Motor neuron (in vitro differentiated cells): ENCODE results near the gene MRPL27. TPM values are rescaled to one million over a fixed set of nuclear protein-coding genes. Genes with fewer than 3 reads are reported as not detected.

Experiments
- ATAC-seq, 8 experiments: fragments of 200-7000 bp; cut with Tn5 transposase; replicated peaks in 6 of 8; 2 replicates each; pipeline ENCODE4 v1.8.0; 2021; ENCODE audit warnings: mild to moderate bottlenecking in 8 of 8, moderate library complexity in 8 of 8
- H3K27ac ChIP-seq, 2 donors: fragments of 250-450 bp; sonication (Bioruptor Pico); 2 replicates each; pipeline ENCODE4 v1.9.0; 2021; ENCODE audit warnings: antibody characterized with exemption in 2 of 2, mild to moderate bottlenecking in 2 of 2, moderate library complexity in 1 of 2
- H3K4me1 ChIP-seq, 2 donors: fragments of 250-450 bp; sonication (Bioruptor Pico); replicated peaks in 1 of 2; 2 replicates each; pipeline ENCODE4 v1.6.1; 2021; ENCODE audit warnings: antibody characterized with exemption in 2 of 2, mild to moderate bottlenecking in 2 of 2, moderate library complexity in 1 of 2
- H3K4me3 ChIP-seq, 5 donors: fragments of 250-450 bp; sonication (Bioruptor Pico); 2 replicates each; pipeline ENCODE4 v1.9.0; 2021; ENCODE audit warnings: antibody characterized with exemption in 5 of 5, mild to moderate bottlenecking in 5 of 5, moderate library complexity in 4 of 5
- WGBS, 10 experiments: fragments of 450-650 bp; shearing (Covaris generic); methylation state at CpG; one replicate each; pipeline ENCODE4 v1.0.0; 2022; 5-methylcytosine and 5-hydroxymethylcytosine counted together
- in situ Hi-C, 9 experiments: fragments of 400-800 bp; cut with MboI; loops; one replicate each; pipeline ENCODE4 v1.15.0; 2021; ENCODE audit warnings: low sequenced_read_pairs in 9 of 9, low pct_unique_long_range_greater_than_20kb in 2 of 9; ENCODE audit not compliant: unreplicated experiment in 9 of 9
- total RNA-seq, 8 experiments: library from RNA; unstranded; fragments of 300-600 nt; gene quantifications; 2 replicates each; pipeline versions ENCODE4 v1.2.3 to v1.2.4, GENCODE V29; 2022

Gene MRPL27
- total RNA-seq, 8 experiments from 2014 or later, result 54.3 to 138 (median 94.4) TPM

DNA sequence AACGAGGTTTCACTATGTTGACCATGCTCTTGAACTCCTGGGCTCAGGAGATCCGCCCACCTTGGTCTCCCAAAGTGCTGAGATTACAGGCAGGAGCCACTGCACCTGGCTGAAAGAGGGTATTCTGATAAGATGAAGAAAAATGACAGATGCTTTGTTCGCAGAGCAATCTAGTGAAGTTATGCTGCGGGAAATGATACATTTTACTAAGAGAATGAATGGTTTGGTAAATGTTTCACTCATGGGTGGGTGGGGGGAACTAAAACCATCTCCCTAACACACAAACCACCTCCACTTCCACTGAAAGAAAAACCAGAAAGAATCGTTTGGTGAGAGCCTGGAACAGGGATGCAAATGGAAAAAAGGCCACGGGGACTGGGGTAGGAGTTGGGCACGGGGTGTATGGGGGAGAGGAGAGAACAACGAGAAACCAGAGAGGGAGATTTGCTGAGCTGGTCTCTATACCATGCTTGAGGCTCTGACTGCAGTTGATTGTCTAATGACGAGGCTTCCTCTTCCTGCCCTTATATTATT lies 46.1 kb downstream of the MRPL27 start:
- Histone ChIP-seq H3K27ac (no peak overlapping the region), H3K4me1 (no peaks in the 10 kb centered on the region), H3K4me3 (no peak overlapping the region)
- no peak for ATAC-seq
- in situ Hi-C loops, result no loop called here
- WGBS, 10 experiments, result 43 to 100% (median 78%) methylated on average over 1 to 8 of the region's 9 CpGs; no CpG with 5 or more reads in 3 of the 10 experiments

DNA sequence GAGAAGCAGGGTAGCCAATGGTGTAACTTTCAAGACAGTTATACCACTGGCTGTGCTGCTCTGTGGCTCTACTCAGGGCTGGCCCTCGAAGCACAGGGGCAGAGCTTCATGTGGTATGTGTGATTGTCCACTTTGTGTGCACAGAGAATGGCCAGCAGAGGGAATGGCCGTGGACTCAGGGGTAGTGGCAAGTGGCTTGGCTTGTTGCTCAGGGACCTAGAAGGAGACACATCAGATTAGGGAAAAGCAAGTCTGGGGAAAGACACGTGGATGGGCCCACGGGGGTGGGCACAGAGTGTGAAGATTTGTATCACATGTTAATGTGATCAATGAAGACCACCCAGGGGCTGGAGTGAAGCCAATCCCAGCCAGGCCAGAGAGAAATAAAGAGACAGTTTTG lies 47.1 kb downstream of the MRPL27 start:
- H3K27ac ChIP-seq, result no peak overlapping the region
- no peaks in the 10 kb centered on the region for H3K4me1 ChIP-seq
- no peak overlapping the region for H3K4me3 ChIP-seq
- ATAC-seq, result no peak
- in situ Hi-C loops, result no loop called here
- 8 to 85% (median 51%) methylated on average over 2 to 4 of the region's 4 CpGs; no CpG with 5 or more reads in 4 of the 10 experiments for WGBS, 10 experiments

DNA sequence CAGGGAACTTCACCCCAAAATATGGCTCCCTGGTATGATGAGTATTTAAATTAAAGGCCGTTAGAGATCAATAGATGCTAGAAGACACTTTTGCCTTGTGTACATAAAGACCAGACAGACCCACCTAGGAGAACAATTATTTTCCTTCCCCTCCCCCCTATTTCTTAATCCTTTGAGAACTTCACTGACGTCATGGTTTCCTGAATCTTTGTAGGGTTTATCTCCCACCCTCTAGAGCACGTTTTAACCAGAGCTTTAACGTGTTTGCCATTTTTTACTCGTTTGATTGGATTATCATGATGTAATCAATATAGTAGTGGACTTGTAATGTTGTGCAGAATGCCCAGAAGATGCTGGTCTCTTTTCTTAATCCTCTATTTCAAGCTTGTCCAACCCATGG lies 49.9 kb downstream of the MRPL27 start:
- in situ Hi-C loops, result no loop called here
- Histone ChIP-seq H3K4me3 (no peak overlapping the region), H3K27ac (no peak overlapping the region), H3K4me1 (peaks cover 9% of the 10 kb centered on the region in 2 donors)
- no peak for ATAC-seq
- 14 to 100% (median 75%) methylated on average over 1 to 5 of the region's 5 CpGs for WGBS, 10 experiments

DNA sequence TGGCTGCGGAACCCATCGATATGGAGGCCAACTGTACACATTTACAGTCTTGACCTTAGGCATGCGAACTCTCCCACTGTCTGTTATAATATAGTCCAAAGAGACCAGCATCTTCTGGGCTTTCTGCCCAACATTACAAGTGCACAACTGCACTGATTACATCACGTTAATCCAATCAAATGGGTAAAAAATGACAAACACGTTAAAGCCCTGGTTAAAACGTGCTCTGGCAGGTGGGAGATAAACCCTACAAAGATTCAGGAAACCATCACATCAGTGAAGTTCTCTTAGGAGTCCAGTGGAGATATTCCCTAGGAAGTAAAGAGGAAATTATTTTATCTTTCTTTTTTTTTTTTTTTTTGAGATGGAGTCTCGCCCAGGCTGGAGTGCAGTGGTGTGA lies 50.7 kb downstream of the MRPL27 start:
- Histone ChIP-seq H3K27ac (no peak overlapping the region), H3K4me1 (peaks cover 9% of the 10 kb centered on the region in 2 donors), H3K4me3 (no peak overlapping the region)
- 55 to 97% (median 87%) methylated on average over 2 to 7 of the region's 7 CpGs for WGBS, 10 experiments
- ATAC-seq, result no peak
- in situ Hi-C loops, result no loop called here

DNA sequence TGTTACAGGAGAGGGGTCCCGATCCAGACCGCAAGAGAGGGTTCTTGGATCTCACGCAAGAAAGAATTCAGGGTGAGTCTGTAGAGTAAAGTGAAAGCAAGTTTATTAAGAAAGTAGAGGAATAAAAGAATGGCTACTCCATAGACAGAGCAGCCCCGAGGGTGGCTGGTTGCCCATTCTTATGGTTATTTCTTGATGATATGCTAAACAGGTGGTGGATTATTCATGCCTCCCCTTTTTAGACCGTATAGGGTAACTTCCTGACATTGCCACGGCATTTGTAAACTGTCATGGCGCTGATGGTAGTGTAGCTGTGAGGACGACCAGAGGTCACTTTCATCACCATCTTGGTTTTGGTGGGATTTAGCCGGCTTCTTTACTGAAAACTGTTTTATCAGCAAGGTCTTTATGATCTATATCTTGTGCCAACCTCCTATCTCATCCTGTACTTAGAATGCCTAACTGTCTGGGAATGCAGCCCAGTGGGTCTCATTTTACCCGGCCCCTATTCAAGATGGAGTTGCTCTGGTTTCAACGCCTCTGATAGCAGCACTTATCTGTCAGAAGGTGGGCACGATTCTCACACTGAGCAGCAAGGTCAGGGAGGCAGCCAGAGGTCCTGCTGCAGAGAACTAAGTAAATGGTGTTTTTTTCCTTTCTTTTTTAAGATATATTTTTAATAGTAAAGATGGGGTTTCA lies 53.5 kb downstream of the MRPL27 start:
- ATAC-seq, result peak in 4 of 8 experiments; percentile 2 to 50 (median 42)
- peaks cover 9% of the 10 kb centered on the region in 2 donors for H3K4me1 ChIP-seq
- peak overlapping the region in 1 of 2 donors; percentile 72 for H3K27ac ChIP-seq
- in situ Hi-C loops, result no loop called here
- H3K4me3 ChIP-seq, result no peak overlapping the region
- WGBS, 10 experiments, result 63 to 100% (median 80%) methylated on average over 1 to 7 of the region's 12 CpGs; no CpG with 5 or more reads in 2 of the 10 experiments

DNA sequence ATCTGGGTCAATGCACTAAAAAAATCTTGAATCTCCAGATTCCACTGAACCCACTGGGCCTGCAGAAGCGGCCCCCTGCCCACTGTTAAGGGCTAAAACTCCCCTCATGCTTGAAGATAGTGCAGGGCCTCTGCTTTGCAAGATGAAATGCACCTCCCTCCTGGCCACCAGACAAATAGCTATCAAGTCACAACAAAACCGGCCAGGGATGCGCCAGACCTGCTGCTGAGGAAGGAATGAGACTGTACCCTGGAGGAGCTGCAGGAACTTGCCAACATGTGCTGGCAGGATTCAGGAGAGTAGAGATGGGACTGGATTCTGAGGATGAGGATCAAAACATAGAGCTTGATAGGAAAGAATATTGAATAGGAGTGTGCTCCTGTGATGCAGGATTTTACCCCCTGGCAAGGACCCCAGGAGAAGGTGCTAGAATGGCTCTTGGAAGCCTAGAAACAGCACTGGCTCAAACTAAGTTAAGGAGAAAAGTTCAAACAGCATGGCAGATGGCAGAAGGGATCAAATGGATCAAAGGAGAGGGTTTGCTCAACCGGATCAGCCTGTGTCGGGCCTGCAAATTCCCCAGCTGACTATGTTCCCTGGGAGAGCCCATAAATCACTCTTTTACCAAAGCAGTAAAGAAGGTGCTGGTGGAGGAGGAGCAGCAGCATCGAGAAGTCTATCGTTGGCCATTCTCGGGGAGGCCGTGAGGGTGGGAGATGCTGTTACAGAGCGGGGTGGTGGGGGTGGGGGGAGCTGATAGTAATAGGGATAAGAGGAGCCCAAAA lies 54.3 kb downstream of the MRPL27 start:
- in situ Hi-C loops, result no loop called here
- 0 to 58% (median 30%) methylated on average over 1 to 8 of the region's 10 CpGs; no CpG with 5 or more reads in 4 of the 10 experiments for WGBS, 10 experiments
- Histone ChIP-seq H3K4me3 (no peak overlapping the region), H3K27ac (peak overlapping the region in 1 of 2 donors; percentile 72), H3K4me1 (peaks cover 9% of the 10 kb centered on the region in 2 donors)
- peak in 5 of 8 experiments; percentile 70 to 90 (median 86) for ATAC-seq

Other genes with a start within 250 kb of the MRPL27 start
- gene SAMD14, start 243.0 kb downstream of the MRPL27 start, total RNA-seq, result 10 to 100 TPM in 5 of 8 experiments, 1 to 10 TPM in 3; 2.1 to 19.4 (median 10.8) TPM
- 10 to 100 TPM; 19.7 to 43.3 (median 29.6) TPM for gene PPP1R9B, start 222.5 kb downstream of the MRPL27 start, total RNA-seq
- gene SGCA, start 207.2 kb downstream of the MRPL27 start, total RNA-seq, result 1 to 10 TPM in 3 of 8 experiments, under 1 TPM in 3, not detected in 2; 0.22 to 3.4 (median 1.1) TPM
- gene COL1A1, start 171.6 kb downstream of the MRPL27 start, total RNA-seq, result 100 to 1,000 TPM in 1 of 8 experiments, 10 to 100 TPM in 2, 1 to 10 TPM in 2, under 1 TPM in 3; 0.54 to 614 (median 7.1) TPM
- gene TMEM92, start 98.7 kb downstream of the MRPL27 start, total RNA-seq, result under 1 TPM in 5 of 8 experiments, not detected in 3; 0.18 to 0.64 (median 0.38) TPM
- gene XYLT2, start 27.1 kb downstream of the MRPL27 start, total RNA-seq, result 10 to 100 TPM in 5 of 8 experiments, 1 to 10 TPM in 3; 8.3 to 25.8 (median 10.9) TPM
- gene EME1, start within 50 bp of the MRPL27 start, total RNA-seq, result 10 to 100 TPM in 2 of 8 experiments, 1 to 10 TPM in 5, under 1 TPM in 1; 0.66 to 14.5 (median 5.7) TPM
- 100 to 1,000 TPM in 3 of 8 experiments, 10 to 100 TPM in 5; 44.5 to 143 (median 74.3) TPM for gene LRRC59, start 24.3 kb upstream of the MRPL27 start, total RNA-seq
- 10 to 100 TPM in 3 of 8 experiments, 1 to 10 TPM in 5; 1.6 to 31.1 (median 5.6) TPM for gene ACSF2, start 53.0 kb upstream of the MRPL27 start, total RNA-seq
- gene CHAD, start 95.7 kb upstream of the MRPL27 start, total RNA-seq, result 1 to 10 TPM in 3 of 8 experiments, under 1 TPM in 5; 0.11 to 3.0 (median 0.66) TPM
- 10 to 100 TPM; 13.0 to 44.7 (median 20.0) TPM for gene RSAD1, start 105.7 kb upstream of the MRPL27 start, total RNA-seq
- gene MYCBPAP, start 135.3 kb upstream of the MRPL27 start, total RNA-seq, result 1 to 10 TPM in 4 of 8 experiments, under 1 TPM in 3, not detected in 1; 0.71 to 2.8 (median 1.2) TPM
- under 1 TPM; 0.16 to 0.90 (median 0.54) TPM for gene EPN3, start 159.6 kb upstream of the MRPL27 start, total RNA-seq
- gene SPATA20, start 174.0 kb upstream of the MRPL27 start, total RNA-seq, result 10 to 100 TPM in 6 of 8 experiments, 1 to 10 TPM in 2; 5.4 to 64.4 (median 25.4) TPM
- gene CACNA1G, start 187.5 kb upstream of the MRPL27 start, total RNA-seq, result 1 to 10 TPM in 3 of 8 experiments, under 1 TPM in 5; 0.17 to 4.2 (median 0.62) TPM